HG03097 (cell line): ENCODE data around the gene JAKMIP2.

Source experiments
- ATAC-seq: cut with Tn5 transposase; IDR thresholded peaks from one replicate; pipeline ENCODE4 v1.9.1; 2021; ENCODE audit not compliant: unreplicated experiment, low FRiP score

Gene JAKMIP2

GRCh38 chr5:147789820-147790219 is 7.3 kb upstream of the JAKMIP2 start:
- ATAC-seq = no peak

- no peak for ATAC-seq
Measured at GRCh38 chr5:147788023-147788422, 5.5 kb upstream of the JAKMIP2 start.

GRCh38 chr5:147786142-147786541 is 3.6 kb upstream of the JAKMIP2 start:
- no peak for ATAC-seq

GRCh38 chr5:147784146-147784987 is 1.8 kb upstream of the JAKMIP2 start:
- no peak for ATAC-seq

GRCh38 chr5:147780924-147781573 is 1.5 kb downstream of the JAKMIP2 start:
- no peak for ATAC-seq

- no peak for ATAC-seq
Measured at GRCh38 chr5:147779694-147780093, 2.8 kb downstream of the JAKMIP2 start.

- no peak for ATAC-seq
Measured at GRCh38 chr5:147776989-147777388, 5.5 kb downstream of the JAKMIP2 start.

- no peak for ATAC-seq
Measured at GRCh38 chr5:147773587-147773986, 8.9 kb downstream of the JAKMIP2 start.

GRCh38 chr5:147773139-147773538 is 9.4 kb downstream of the JAKMIP2 start:
- no peak for ATAC-seq

- ATAC-seq = no peak
Measured at GRCh38 chr5:147767048-147767447, 15.5 kb downstream of the JAKMIP2 start.

- ATAC-seq = no peak
Measured at GRCh38 chr5:147763791-147764525, 18.6 kb downstream of the JAKMIP2 start.

- no peak for ATAC-seq
Measured at GRCh38 chr5:147760086-147760875, 22.2 kb downstream of the JAKMIP2 start.

GRCh38 chr5:147759441-147759840 is 23.1 kb downstream of the JAKMIP2 start:
- no peak for ATAC-seq

GRCh38 chr5:147756566-147756965 is 26.0 kb downstream of the JAKMIP2 start:
- ATAC-seq = no peak

GRCh38 chr5:147754372-147755122 is 28.0 kb downstream of the JAKMIP2 start:
- ATAC-seq = no peak

GRCh38 chr5:147753765-147754164 is 28.8 kb downstream of the JAKMIP2 start:
- no peak for ATAC-seq

- ATAC-seq = no peak
Measured at GRCh38 chr5:147752666-147753290, 29.8 kb downstream of the JAKMIP2 start.

- ATAC-seq = no peak
Measured at GRCh38 chr5:147752033-147752432, 30.5 kb downstream of the JAKMIP2 start.

GRCh38 chr5:147751156-147751830 is 31.2 kb downstream of the JAKMIP2 start:
- no peak for ATAC-seq
